ENCODE results near the gene NPHP4.
"Not testable (repeated sequence)": the region's sequence is repeated elsewhere in the genome, so short reads cannot be mapped to it uniquely, and the experiment has no call there.

The NPHP4 gene

DNA sequence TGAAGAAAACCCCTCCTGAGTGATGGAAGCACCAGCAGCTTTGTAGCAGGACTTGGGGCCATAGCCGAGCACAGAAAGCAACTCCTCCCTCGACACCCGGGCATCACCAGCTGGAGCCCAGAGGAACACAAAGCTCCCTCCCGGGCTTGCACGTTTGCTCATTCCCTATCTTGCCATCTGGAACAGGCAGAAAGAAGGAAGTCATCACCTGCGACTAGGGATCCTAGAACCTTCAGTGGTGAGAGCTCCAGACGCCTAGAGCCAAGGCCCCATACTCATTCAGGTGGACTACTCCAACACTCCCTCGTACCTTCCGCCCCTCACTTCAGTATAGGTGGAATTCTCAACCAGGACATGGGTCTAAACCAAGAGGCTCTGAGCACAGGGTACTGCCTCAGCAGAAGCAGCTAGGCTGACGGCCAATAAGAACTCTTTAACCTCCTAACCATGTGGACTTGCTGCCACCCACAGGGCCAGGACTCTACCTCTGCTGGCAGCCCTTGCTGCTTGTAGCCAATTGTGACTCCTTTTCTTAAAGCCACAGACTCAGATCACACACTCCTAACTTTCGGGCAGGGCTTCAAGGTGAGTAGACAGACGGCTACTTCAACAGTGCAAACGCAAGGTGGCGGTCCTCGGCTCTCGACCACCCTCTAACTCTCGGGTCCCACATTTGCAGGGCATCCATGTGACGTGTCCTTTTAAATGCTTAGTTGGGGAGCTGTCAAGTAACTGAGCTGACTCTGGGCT is 65.4 kb downstream of the NPHP4 start:
- H3K4me3 Mint-ChIP-seq = no peak overlapping the region
- TF ChIP-seq, protein P1, sequence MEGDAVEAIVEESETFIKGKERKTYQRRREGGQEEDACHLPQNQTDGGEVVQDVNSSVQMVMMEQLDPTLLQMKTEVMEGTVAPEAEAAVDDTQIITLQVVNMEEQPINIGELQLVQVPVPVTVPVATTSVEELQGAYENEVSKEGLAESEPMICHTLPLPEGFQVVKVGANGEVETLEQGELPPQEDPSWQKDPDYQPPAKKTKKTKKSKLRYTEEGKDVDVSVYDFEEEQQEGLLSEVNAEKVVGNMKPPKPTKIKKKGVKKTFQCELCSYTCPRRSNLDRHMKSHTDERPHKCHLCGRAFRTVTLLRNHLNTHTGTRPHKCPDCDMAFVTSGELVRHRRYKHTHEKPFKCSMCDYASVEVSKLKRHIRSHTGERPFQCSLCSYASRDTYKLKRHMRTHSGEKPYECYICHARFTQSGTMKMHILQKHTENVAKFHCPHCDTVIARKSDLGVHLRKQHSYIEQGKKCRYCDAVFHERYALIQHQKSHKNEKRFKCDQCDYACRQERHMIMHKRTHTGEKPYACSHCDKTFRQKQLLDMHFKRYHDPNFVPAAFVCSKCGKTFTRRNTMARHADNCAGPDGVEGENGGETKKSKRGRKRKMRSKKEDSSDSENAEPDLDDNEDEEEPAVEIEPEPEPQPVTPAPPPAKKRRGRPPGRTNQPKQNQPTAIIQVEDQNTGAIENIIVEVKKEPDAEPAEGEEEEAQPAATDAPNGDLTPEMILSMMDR (IDR thresholded peaks at IDR 0.05; ENCODE audit: unreplicated experiment in 3 of 3) = no peak
- no peaks in the 10 kb centered on the region for H3K4me1 Mint-ChIP-seq
- no peak overlapping the region for H3K27ac Mint-ChIP-seq
- peaks cover 6% of the 10 kb centered on the region for H3K9me3 Mint-ChIP-seq
- H3K36me3 Mint-ChIP-seq (ENCODE audit: low read depth) = peaks cover 50% of the 10 kb centered on the region
- H3K27me3 Mint-ChIP-seq (ENCODE audit: low read depth) = no peaks in the 10 kb centered on the region

DNA sequence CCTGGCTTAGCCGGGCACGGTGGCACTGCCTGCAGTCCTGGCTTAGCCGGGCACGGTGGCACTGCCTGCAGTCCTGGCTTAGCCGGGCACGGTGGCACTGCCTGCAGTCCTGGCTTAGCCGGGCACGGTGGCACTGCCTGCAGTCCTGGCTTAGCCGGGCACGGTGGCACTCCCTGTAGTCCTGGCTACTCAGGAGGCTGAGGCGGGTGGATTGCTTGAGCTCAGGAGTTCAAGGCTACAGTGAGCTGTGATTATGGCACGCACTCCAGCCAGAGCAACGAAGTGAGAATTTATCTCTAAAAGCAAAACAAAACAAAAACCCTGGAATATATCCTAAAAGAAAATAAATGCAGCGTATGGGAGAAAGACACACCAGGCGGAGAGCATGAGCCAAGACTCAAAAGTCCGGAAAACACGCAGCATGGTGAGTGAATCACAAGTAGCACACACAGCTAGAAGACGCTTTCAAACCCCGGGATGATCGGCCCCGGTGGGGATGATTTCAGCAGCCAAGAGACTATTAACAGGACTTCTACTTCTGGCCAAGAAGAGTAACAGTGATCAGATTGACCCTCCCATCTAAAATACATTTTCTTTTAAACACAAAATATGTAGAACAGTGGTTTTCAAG is 69.4 kb downstream of the NPHP4 start:
- H3K9me3 Mint-ChIP-seq; H3K27ac Mint-ChIP-seq; H3K27me3 Mint-ChIP-seq (ENCODE audit: low read depth); H3K4me1 Mint-ChIP-seq; H3K4me3 Mint-ChIP-seq: not testable (repeated sequence)
- H3K36me3 Mint-ChIP-seq (ENCODE audit: low read depth) = peaks cover 30% of the 10 kb centered on the region

DNA sequence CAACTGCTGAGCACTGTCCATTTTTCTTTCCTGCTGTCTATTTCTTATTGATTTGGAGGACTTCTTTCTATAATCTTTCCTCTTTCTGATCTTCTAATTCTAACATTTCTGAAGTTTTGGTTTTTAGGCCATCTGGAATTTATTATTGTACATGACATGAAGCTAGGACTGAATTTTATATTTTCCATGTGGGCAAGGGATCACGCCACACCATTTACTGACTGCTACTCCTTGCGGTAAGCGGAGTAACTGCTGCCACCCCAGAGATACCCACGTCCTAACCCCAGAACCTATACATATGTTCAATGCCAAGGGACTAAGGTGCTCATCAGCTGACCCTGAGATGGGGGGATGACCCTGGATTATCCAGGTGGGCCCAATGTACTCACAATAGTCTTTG is 70.6 kb downstream of the NPHP4 start:
- Mint-ChIP-seq H3K27me3 (ENCODE audit: low read depth) (no peaks in the 10 kb centered on the region), H3K4me3 (no peak overlapping the region), H3K4me1 (no peaks in the 10 kb centered on the region), H3K9me3 (peaks cover 6% of the 10 kb centered on the region), H3K27ac (no peak overlapping the region), H3K36me3 (ENCODE audit: low read depth) (peaks cover 21% of the 10 kb centered on the region)
- TF ChIP-seq, protein P1 (IDR thresholded peaks at IDR 0.05; ENCODE audit: unreplicated experiment in 3 of 3) = no peak

DNA sequence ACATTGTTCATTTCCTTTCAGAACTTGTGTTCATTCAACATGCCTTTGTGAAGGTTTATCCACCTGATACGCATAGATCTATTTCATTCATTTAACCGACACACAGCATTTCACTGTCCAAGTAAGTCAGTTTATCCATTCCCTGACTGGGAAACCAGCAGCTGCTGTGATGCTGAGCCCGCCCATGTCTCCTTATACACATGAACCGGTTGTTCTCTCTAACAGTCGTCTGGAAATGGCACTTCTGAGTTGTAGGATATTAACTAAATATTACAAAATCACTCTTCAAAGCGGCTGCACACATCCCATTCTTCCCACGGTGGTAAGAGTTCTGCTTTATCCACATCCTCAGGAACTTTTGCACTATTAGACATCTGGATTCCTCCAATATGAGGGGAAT is 71.1 kb downstream of the NPHP4 start:
- Mint-ChIP-seq H3K9me3 (peaks cover 6% of the 10 kb centered on the region), H3K4me3 (no peak overlapping the region), H3K36me3 (ENCODE audit: low read depth) (peaks cover 18% of the 10 kb centered on the region), H3K4me1 (peaks cover 2% of the 10 kb centered on the region), H3K27me3 (ENCODE audit: low read depth) (no peaks in the 10 kb centered on the region), H3K27ac (no peak overlapping the region)
- TF ChIP-seq, protein P1 (IDR thresholded peaks at IDR 0.05; ENCODE audit: unreplicated experiment in 3 of 3) = no peak

DNA sequence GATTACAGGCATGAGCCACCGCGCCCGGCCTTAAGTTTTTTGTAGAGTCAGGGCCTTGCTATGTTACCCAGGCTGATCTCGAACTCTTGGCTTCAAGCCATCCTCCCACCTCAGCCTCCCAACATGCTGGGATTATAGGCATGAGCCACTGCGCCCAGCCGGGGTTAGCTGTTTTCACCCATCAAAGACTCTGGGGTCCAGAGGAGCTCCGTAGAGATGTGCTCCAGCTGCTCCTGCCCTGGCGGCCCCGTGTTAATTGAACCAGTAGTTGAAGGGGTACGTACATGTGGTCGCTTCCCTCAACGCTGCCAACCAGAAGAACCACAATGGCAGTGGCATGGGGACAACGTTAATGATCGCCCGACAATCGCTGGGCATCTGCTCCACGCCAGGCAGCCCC is 72.0 kb downstream of the NPHP4 start:
- no peak overlapping the region for H3K4me3 Mint-ChIP-seq
- peaks cover 8% of the 10 kb centered on the region for H3K4me1 Mint-ChIP-seq
- H3K9me3 Mint-ChIP-seq = peaks cover 6% of the 10 kb centered on the region
- peaks cover 14% of the 10 kb centered on the region for H3K36me3 Mint-ChIP-seq (ENCODE audit: low read depth)
- H3K27ac Mint-ChIP-seq = no peak overlapping the region
- TF ChIP-seq, protein P1 (IDR thresholded peaks at IDR 0.05; ENCODE audit: unreplicated experiment in 3 of 3) = no peak
- H3K27me3 Mint-ChIP-seq (ENCODE audit: low read depth) = no peaks in the 10 kb centered on the region

DNA sequence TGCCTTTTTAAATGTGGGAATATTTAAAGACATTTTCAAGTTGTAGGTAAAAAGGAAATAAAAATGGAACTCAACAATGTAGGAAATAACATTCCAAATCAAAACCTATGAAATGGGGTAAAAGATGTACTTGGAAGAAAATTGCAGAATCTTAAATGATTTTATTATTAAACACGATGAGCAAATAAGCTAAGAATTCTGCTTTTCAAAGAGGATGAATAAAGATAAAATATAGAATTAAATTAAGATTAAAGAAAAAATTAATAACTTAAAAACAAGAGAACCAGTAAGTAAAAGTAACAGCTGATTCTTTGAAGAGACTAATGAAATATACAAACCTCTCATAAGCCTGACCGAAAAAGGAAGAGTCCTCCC is 74.0 kb downstream of the NPHP4 start:
- no peak overlapping the region for H3K27ac Mint-ChIP-seq
- no peaks in the 10 kb centered on the region for H3K9me3 Mint-ChIP-seq
- peaks cover 4% of the 10 kb centered on the region for H3K36me3 Mint-ChIP-seq (ENCODE audit: low read depth)
- H3K27me3 Mint-ChIP-seq (ENCODE audit: low read depth) = no peaks in the 10 kb centered on the region
- H3K4me1 Mint-ChIP-seq = peaks cover 20% of the 10 kb centered on the region
- H3K4me3 Mint-ChIP-seq = no peak overlapping the region
- TF ChIP-seq, protein P1 (IDR thresholded peaks at IDR 0.05; ENCODE audit: unreplicated experiment in 3 of 3) = no peak

All from nephron (organoid).